T-helper 2 cell treated with Interferon-gamma antibody and Interleukin-4, amounts not matched to agents 5 μg/mL and 100 μg/mL, for 36 hours (primary cell): ENCODE data around the gene FAM193A.
"Not testable (repeated sequence)": the region's sequence is repeated elsewhere in the genome, so short reads cannot be mapped to it uniquely, and the experiment has no call there.

Experiments
- DNase-seq: peaks from one replicate; pipeline ENCODE4 v3.0.0; 2021; ENCODE audit warnings: low spot score
- H3K27ac Mint-ChIP-seq: one replicate; pipeline ENCODE4 v1.8.0; 2021; ENCODE audit warnings: mild to moderate bottlenecking, mixed read lengths
- H3K27me3 Mint-ChIP-seq: one replicate; pipeline ENCODE4 v1.8.0; 2021; ENCODE audit warnings: low read depth, mixed read lengths
- H3K36me3 Mint-ChIP-seq: one replicate; pipeline ENCODE4 v1.8.0; 2021; ENCODE audit warnings: low read depth, mixed read lengths
- H3K4me1 Mint-ChIP-seq: one replicate; pipeline ENCODE4 v1.8.0; 2021; ENCODE audit warnings: low read depth, mixed read lengths
- H3K4me3 Mint-ChIP-seq: one replicate; pipeline ENCODE4 v1.8.0; 2022; ENCODE audit warnings: mild to moderate bottlenecking, moderate library complexity, mixed read lengths
- H3K9me3 Mint-ChIP-seq: one replicate; pipeline ENCODE4 v1.8.0; 2021; ENCODE audit warnings: mixed read lengths

Gene FAM193A

GRCh38 chr4:2537011-2537830 lies 774 bp downstream of the FAM193A start:
- DNase-seq, result peak; percentile 66
- peaks cover 16% of the 10 kb centered on the region for H3K4me1 Mint-ChIP-seq
- peak overlapping the region; percentile 86 for H3K27ac Mint-ChIP-seq
- H3K27me3 Mint-ChIP-seq, result no peaks in the 10 kb centered on the region
- H3K4me3 Mint-ChIP-seq, result peak overlapping the region; percentile 91
- H3K36me3 Mint-ChIP-seq, result peaks cover 7% of the 10 kb centered on the region
- no peaks in the 10 kb centered on the region for H3K9me3 Mint-ChIP-seq

GRCh38 chr4:2543580-2544191 lies 7.2 kb downstream of the FAM193A start:
- H3K4me3 Mint-ChIP-seq, H3K27ac Mint-ChIP-seq, H3K4me1 Mint-ChIP-seq, H3K27me3 Mint-ChIP-seq, DNase-seq, H3K9me3 Mint-ChIP-seq: not testable (repeated sequence)
- peaks cover 15% of the 10 kb centered on the region for H3K36me3 Mint-ChIP-seq

- H3K36me3 Mint-ChIP-seq, result peaks cover 13% of the 10 kb centered on the region
- peaks cover 3% of the 10 kb centered on the region for H3K4me1 Mint-ChIP-seq
- H3K27me3 Mint-ChIP-seq, result no peaks in the 10 kb centered on the region
- H3K27ac Mint-ChIP-seq, result no peak overlapping the region
- H3K9me3 Mint-ChIP-seq, result no peaks in the 10 kb centered on the region
- DNase-seq, result no peak
- no peak overlapping the region for H3K4me3 Mint-ChIP-seq
Observed at GRCh38 chr4:2545321-2546013, 9.0 kb downstream of the FAM193A start.

GRCh38 chr4:2546286-2546823 lies 9.9 kb downstream of the FAM193A start:
- Mint-ChIP-seq H3K4me1 (peaks cover 3% of the 10 kb centered on the region), H3K4me3 (no peak overlapping the region), H3K27me3 (no peaks in the 10 kb centered on the region), H3K36me3 (peaks cover 13% of the 10 kb centered on the region), H3K9me3 (no peaks in the 10 kb centered on the region), H3K27ac (no peak overlapping the region)
- DNase-seq, result no peak

- not testable (repeated sequence) for H3K4me1 Mint-ChIP-seq, H3K9me3 Mint-ChIP-seq, H3K4me3 Mint-ChIP-seq, DNase-seq, H3K27ac Mint-ChIP-seq, H3K27me3 Mint-ChIP-seq
- peaks cover 15% of the 10 kb centered on the region for H3K36me3 Mint-ChIP-seq
Observed at GRCh38 chr4:2546961-2547691, 10.7 kb downstream of the FAM193A start.

GRCh38 chr4:2551118-2551517 lies 14.7 kb downstream of the FAM193A start:
- Mint-ChIP-seq H3K9me3 (no peaks in the 10 kb centered on the region), H3K4me1 (peaks cover 10% of the 10 kb centered on the region), H3K4me3 (no peak overlapping the region), H3K27ac (no peak overlapping the region), H3K36me3 (peaks cover 6% of the 10 kb centered on the region), H3K27me3 (no peaks in the 10 kb centered on the region)
- DNase-seq, result no peak

GRCh38 chr4:2552806-2553205 lies 16.4 kb downstream of the FAM193A start:
- Mint-ChIP-seq H3K4me3 (no peak overlapping the region), H3K9me3 (no peaks in the 10 kb centered on the region), H3K4me1 (peaks cover 10% of the 10 kb centered on the region), H3K36me3 (peaks cover 2% of the 10 kb centered on the region), H3K27ac (no peak overlapping the region), H3K27me3 (no peaks in the 10 kb centered on the region)
- DNase-seq, result no peak

- no peak overlapping the region for H3K4me3 Mint-ChIP-seq
- no peak overlapping the region for H3K27ac Mint-ChIP-seq
- H3K9me3 Mint-ChIP-seq, result no peaks in the 10 kb centered on the region
- H3K36me3 Mint-ChIP-seq, result peaks cover 4% of the 10 kb centered on the region
- no peak for DNase-seq
- peaks cover 11% of the 10 kb centered on the region for H3K4me1 Mint-ChIP-seq
- no peaks in the 10 kb centered on the region for H3K27me3 Mint-ChIP-seq
Observed at GRCh38 chr4:2558301-2558700, 21.9 kb downstream of the FAM193A start.

GRCh38 chr4:2560167-2560566 lies 23.7 kb downstream of the FAM193A start:
- Mint-ChIP-seq H3K4me1 (peaks cover 3% of the 10 kb centered on the region), H3K36me3 (peaks cover 12% of the 10 kb centered on the region)
- no peak for DNase-seq

GRCh38 chr4:2565533-2565932 lies 29.1 kb downstream of the FAM193A start:
- DNase-seq, result no peak
- Mint-ChIP-seq H3K9me3 (no peaks in the 10 kb centered on the region), H3K27ac (no peak overlapping the region), H3K4me1 (peaks cover 15% of the 10 kb centered on the region), H3K36me3 (peaks cover 20% of the 10 kb centered on the region), H3K4me3 (no peak overlapping the region), H3K27me3 (no peaks in the 10 kb centered on the region)

More at GRCh38 chr4:2560167-2560566, 23.7 kb downstream of the FAM193A start:
- H3K4me3 Mint-ChIP-seq, result no peak overlapping the region
- no peaks in the 10 kb centered on the region for H3K27me3 Mint-ChIP-seq
- no peak overlapping the region for H3K27ac Mint-ChIP-seq
- no peaks in the 10 kb centered on the region for H3K9me3 Mint-ChIP-seq

- H3K4me3 Mint-ChIP-seq, result peak overlapping the region; percentile 28
- peaks cover 25% of the 10 kb centered on the region for H3K4me1 Mint-ChIP-seq
- no peaks in the 10 kb centered on the region for H3K9me3 Mint-ChIP-seq
- peaks cover 14% of the 10 kb centered on the region for H3K36me3 Mint-ChIP-seq
- H3K27me3 Mint-ChIP-seq, result no peaks in the 10 kb centered on the region
- no peak for DNase-seq
- peak overlapping the region; percentile 51 for H3K27ac Mint-ChIP-seq
Observed at GRCh38 chr4:2570036-2570435, 33.6 kb downstream of the FAM193A start.

- DNase-seq, result peak; percentile 59
- peaks cover 12% of the 10 kb centered on the region for H3K36me3 Mint-ChIP-seq
- H3K27me3 Mint-ChIP-seq, result no peaks in the 10 kb centered on the region
- peaks cover 25% of the 10 kb centered on the region for H3K4me1 Mint-ChIP-seq
- H3K27ac Mint-ChIP-seq, result peak overlapping the region; percentile 51
- no peaks in the 10 kb centered on the region for H3K9me3 Mint-ChIP-seq
- peak overlapping the region; percentile 28 for H3K4me3 Mint-ChIP-seq
Observed at GRCh38 chr4:2570551-2571222, 34.2 kb downstream of the FAM193A start.

GRCh38 chr4:2572076-2572475 lies 35.6 kb downstream of the FAM193A start:
- peak overlapping the region; percentile 7 for H3K27ac Mint-ChIP-seq
- no peaks in the 10 kb centered on the region for H3K27me3 Mint-ChIP-seq
- no peak overlapping the region for H3K4me3 Mint-ChIP-seq
- H3K36me3 Mint-ChIP-seq, result peaks cover 18% of the 10 kb centered on the region
- no peaks in the 10 kb centered on the region for H3K9me3 Mint-ChIP-seq
- DNase-seq, result no peak
- H3K4me1 Mint-ChIP-seq, result peaks cover 27% of the 10 kb centered on the region
